Transverse colon (tissue), 4 donors: ENCODE data around the gene IMMP2L. TPM values are rescaled to one million over a fixed set of nuclear protein-coding genes. Genes with fewer than 3 reads are reported as not detected.
"Not testable (repeated sequence)": the region's sequence is repeated elsewhere in the genome, so short reads cannot be mapped to it uniquely, and the experiment has no call there.

Source experiments
- DNase-seq: peaks from one replicate; pipeline ENCODE4 v3.0.0-alpha.2; 2019
- H3K27ac ChIP-seq, 4 donors: fragments of 200-600 bp; sonication (generic); 2 replicates each; pipeline ENCODE4 v1.5.1; 2016 to 2018; ENCODE audit warnings: inconsistent platforms in 4 of 4
- H3K27me3 ChIP-seq: fragments of 200-600 bp; sonication (generic); 2 replicates; pipeline ENCODE4 v1.5.1; 2017; ENCODE audit warnings: inconsistent platforms
- H3K36me3 ChIP-seq, 4 donors: fragments of 200-600 bp; sonication (generic); 2 replicates each; pipeline ENCODE4 v1.5.1; 2017 to 2019; ENCODE audit warnings: inconsistent platforms in 4 of 4
- H3K4me1 ChIP-seq, 4 donors: fragments of 200-600 bp; sonication (generic); 2 replicates each; pipeline ENCODE4 v1.5.1; 2017 to 2020; ENCODE audit warnings: inconsistent platforms in 4 of 4
- H3K4me3 ChIP-seq, 4 donors: fragments of 200-600 bp; sonication (generic); 1 replicate in 1 of 4; 2 replicates in 3 of 4; pipeline versions ENCODE4 v1.5.1 to v1.6.1; 2017 to 2019; ENCODE audit warnings: inconsistent platforms in 4 of 4
- H3K9me3 ChIP-seq, 2 donors: fragments of 200-600 bp; sonication (generic); 2 replicates each; pipeline ENCODE4 v1.5.1; 2017 to 2019; ENCODE audit warnings: inconsistent platforms in 2 of 2
- EP300 ChIP-seq: sonication (generic); formaldehyde crosslinking; IDR thresholded peaks from one replicate; pipeline ENCODE4 v1.6.1; 2017; ENCODE audit warnings: antibody characterized with exemption, low read depth
- POLR2A ChIP-seq: fragments of 450-650 bp; IDR thresholded peaks from one replicate; pipeline ENCODE4 v1.6.1; 2016; ENCODE audit warnings: antibody characterized with exemption, mild to moderate bottlenecking, moderate library complexity
- POLR2AphosphoS5 ChIP-seq, 3 donors: sonication (generic); formaldehyde crosslinking; IDR thresholded peaks; one replicate each; pipeline ENCODE4 v1.6.1; 2016; ENCODE audit warnings: antibody characterized with exemption in 3 of 3
- WGBS, 2 donors: methylation state at CpG; one replicate each; pipeline ENCODE4 v1.1.5; 2018; ENCODE audit warnings: low coverage in 1 of 2; 5-methylcytosine and 5-hydroxymethylcytosine counted together
- in situ Hi-C, 4 donors: fragments of 200-750 bp; cut with MboI; loops; one replicate each; pipeline versions ENCODE4 v1.15.0 to v1.15.1; 2017; ENCODE audit warnings: low sequenced_read_pairs in 3 of 4, low pct_ligation_motif_present in 1 of 4, low pct_unique_long_range_greater_than_20kb in 1 of 4
- intact Hi-C: fragments of 100-400 bp; cut with DNase I; formaldehyde crosslinking; loops from one replicate; pipeline ENCODE4 v1.15.1; 2023; ENCODE audit warnings: low total_unique reads
- total RNA-seq, 4 donors: library from RNA; depleted of rRNA; stranded (reverse); fragments of >200 nt; gene quantifications; one replicate each; pipeline ENCODE4 v1.1.0, GENCODE V29; 2016
- TF ChIP-seq, protein P1 (sequence below), 5 experiments: fragments of 200-600 bp in 3 of 5; fragments of 450-650 bp in 2 of 5; sonication (generic) in 3 of 5; IDR thresholded peaks; 1 replicate in 2 of 5; 2 replicates in 3 of 5; pipeline ENCODE4 v1.5.1; 2016 to 2017; ENCODE audit warnings: antibody characterized with exemption in 5 of 5, inconsistent platforms in 3 of 5, mild to moderate bottlenecking in 2 of 5, moderate library complexity in 1 of 5

The IMMP2L gene
- total RNA-seq, 4 donors from 2014 or later = 8.6 to 69.6 (median 10.9) TPM

- Histone ChIP-seq H3K36me3 (no peaks in the 10 kb centered on the region), H3K27ac (no peak overlapping the region), H3K4me1 (no peaks in the 10 kb centered on the region), H3K27me3 (no peaks in the 10 kb centered on the region), H3K4me3 (no peak overlapping the region), H3K9me3 (peaks cover 0 to 6% of the 10 kb centered on the region in 2 donors)
- in situ Hi-C loops = no loop called here
- intact Hi-C loops = no loop called here
- no peak for TF ChIP-seq EP300
- TF ChIP-seq, protein P1, sequence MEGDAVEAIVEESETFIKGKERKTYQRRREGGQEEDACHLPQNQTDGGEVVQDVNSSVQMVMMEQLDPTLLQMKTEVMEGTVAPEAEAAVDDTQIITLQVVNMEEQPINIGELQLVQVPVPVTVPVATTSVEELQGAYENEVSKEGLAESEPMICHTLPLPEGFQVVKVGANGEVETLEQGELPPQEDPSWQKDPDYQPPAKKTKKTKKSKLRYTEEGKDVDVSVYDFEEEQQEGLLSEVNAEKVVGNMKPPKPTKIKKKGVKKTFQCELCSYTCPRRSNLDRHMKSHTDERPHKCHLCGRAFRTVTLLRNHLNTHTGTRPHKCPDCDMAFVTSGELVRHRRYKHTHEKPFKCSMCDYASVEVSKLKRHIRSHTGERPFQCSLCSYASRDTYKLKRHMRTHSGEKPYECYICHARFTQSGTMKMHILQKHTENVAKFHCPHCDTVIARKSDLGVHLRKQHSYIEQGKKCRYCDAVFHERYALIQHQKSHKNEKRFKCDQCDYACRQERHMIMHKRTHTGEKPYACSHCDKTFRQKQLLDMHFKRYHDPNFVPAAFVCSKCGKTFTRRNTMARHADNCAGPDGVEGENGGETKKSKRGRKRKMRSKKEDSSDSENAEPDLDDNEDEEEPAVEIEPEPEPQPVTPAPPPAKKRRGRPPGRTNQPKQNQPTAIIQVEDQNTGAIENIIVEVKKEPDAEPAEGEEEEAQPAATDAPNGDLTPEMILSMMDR (IDR thresholded peaks at IDR 0.05) = no peak
- TF ChIP-seq POLR2AphosphoS5 (IDR thresholded peaks at IDR 0.05) = no peak
- TF ChIP-seq POLR2A = no peak
- DNase-seq = no peak
- WGBS, 2 donors = 63 to 96% methylated on average over 2 of the region's 2 CpGs
Measured at GRCh38 chr7:111473449-111474198, 88.7 kb downstream of the IMMP2L start.

- no peaks in the 10 kb centered on the region for H3K27me3 ChIP-seq
- TF ChIP-seq POLR2AphosphoS5 (IDR thresholded peaks at IDR 0.05) (no peak), EP300 (no peak), POLR2A (no peak)
- TF ChIP-seq, protein P1 (IDR thresholded peaks at IDR 0.05) = no peak
- peaks cover 0 to 6% of the 10 kb centered on the region in 2 donors for H3K9me3 ChIP-seq
- intact Hi-C loops = no loop called here
- H3K27ac ChIP-seq = no peak overlapping the region
- H3K36me3 ChIP-seq = no peaks in the 10 kb centered on the region
- in situ Hi-C loops = no loop called here
- no peak for DNase-seq
- no peak overlapping the region for H3K4me3 ChIP-seq
- WGBS, 2 donors = 81 to 84% methylated on average over 2 of the region's 2 CpGs
- H3K4me1 ChIP-seq = no peaks in the 10 kb centered on the region
Measured at GRCh38 chr7:111470998-111471397, 91.3 kb downstream of the IMMP2L start.

- 100% methylated on average over 1 of the region's 1 CpG for WGBS, 2 donors
Measured at GRCh38 chr7:111469894-111470293, 92.4 kb downstream of the IMMP2L start.

GRCh38 chr7:111465774-111466173 is 96.5 kb downstream of the IMMP2L start:
- H3K36me3 ChIP-seq, H3K4me1 ChIP-seq, intact Hi-C loops, H3K9me3 ChIP-seq, H3K27ac ChIP-seq, H3K4me3 ChIP-seq, H3K27me3 ChIP-seq, in situ Hi-C loops, DNase-seq: not testable (repeated sequence)
- 89 to 93% methylated on average over 1 to 3 of the region's 3 CpGs for WGBS, 2 donors

More at GRCh38 chr7:111469894-111470293, 92.4 kb downstream of the IMMP2L start:
- H3K9me3 ChIP-seq, DNase-seq, intact Hi-C loops, H3K36me3 ChIP-seq, H3K4me3 ChIP-seq, H3K4me1 ChIP-seq, H3K27ac ChIP-seq, in situ Hi-C loops, H3K27me3 ChIP-seq: not testable (repeated sequence)

- Histone ChIP-seq H3K4me1 (no peaks in the 10 kb centered on the region), H3K27me3 (no peaks in the 10 kb centered on the region), H3K9me3 (no peaks in the 10 kb centered on the region), H3K4me3 (no peak overlapping the region), H3K27ac (no peak overlapping the region), H3K36me3 (no peaks in the 10 kb centered on the region)
- intact Hi-C loops = no loop called here
- in situ Hi-C loops = no loop called here
- no peak for DNase-seq
- no peak for TF ChIP-seq EP300
- TF ChIP-seq, protein P1 (IDR thresholded peaks at IDR 0.05) = no peak
- no peak for TF ChIP-seq POLR2AphosphoS5 (IDR thresholded peaks at IDR 0.05)
- no peak for TF ChIP-seq POLR2A
Measured at GRCh38 chr7:111460695-111461094, 101.6 kb downstream of the IMMP2L start.
